Sigmoid colon (tissue), 4 donors: ENCODE results near the gene LRRC28.

ENCODE experiments used
- EP300 ChIP-seq, 4 donors: sonication (generic); formaldehyde crosslinking; IDR thresholded peaks; one replicate each; pipeline ENCODE4 v1.6.1; 2017; ENCODE audit warnings: antibody characterized with exemption in 4 of 4
- POLR2A ChIP-seq, 2 donors: fragments of 450-650 bp; IDR thresholded peaks; one replicate each; pipeline ENCODE4 v1.6.1; 2016; ENCODE audit warnings: antibody characterized with exemption in 2 of 2, mild to moderate bottlenecking in 2 of 2, moderate library complexity in 2 of 2
- TF ChIP-seq, protein P1 (sequence below), 4 experiments: fragments of 450-650 bp in 3 of 4; fragments of 200-600 bp in 1 of 4; IDR thresholded peaks; one replicate each; pipeline ENCODE4 v1.5.1; 2016 to 2019; ENCODE audit warnings: antibody characterized with exemption in 4 of 4, mild to moderate bottlenecking in 3 of 4, moderate library complexity in 2 of 4

GRCh38 chr15:99303907-99304306 lies 52.6 kb downstream of the LRRC28 start:
- TF ChIP-seq, protein P1, sequence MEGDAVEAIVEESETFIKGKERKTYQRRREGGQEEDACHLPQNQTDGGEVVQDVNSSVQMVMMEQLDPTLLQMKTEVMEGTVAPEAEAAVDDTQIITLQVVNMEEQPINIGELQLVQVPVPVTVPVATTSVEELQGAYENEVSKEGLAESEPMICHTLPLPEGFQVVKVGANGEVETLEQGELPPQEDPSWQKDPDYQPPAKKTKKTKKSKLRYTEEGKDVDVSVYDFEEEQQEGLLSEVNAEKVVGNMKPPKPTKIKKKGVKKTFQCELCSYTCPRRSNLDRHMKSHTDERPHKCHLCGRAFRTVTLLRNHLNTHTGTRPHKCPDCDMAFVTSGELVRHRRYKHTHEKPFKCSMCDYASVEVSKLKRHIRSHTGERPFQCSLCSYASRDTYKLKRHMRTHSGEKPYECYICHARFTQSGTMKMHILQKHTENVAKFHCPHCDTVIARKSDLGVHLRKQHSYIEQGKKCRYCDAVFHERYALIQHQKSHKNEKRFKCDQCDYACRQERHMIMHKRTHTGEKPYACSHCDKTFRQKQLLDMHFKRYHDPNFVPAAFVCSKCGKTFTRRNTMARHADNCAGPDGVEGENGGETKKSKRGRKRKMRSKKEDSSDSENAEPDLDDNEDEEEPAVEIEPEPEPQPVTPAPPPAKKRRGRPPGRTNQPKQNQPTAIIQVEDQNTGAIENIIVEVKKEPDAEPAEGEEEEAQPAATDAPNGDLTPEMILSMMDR (IDR thresholded peaks at IDR 0.05): no peak
- TF ChIP-seq POLR2A (IDR thresholded peaks at IDR 0.05) (no peak), EP300 (IDR thresholded peaks at IDR 0.05) (no peak)
